Measurements from ENCODE around the gene LRRN2.
"Not testable (repeated sequence)": the region's sequence is repeated elsewhere in the genome, so short reads cannot be mapped to it uniquely, and the experiment has no call there.

LRRN2 gene

DNA sequence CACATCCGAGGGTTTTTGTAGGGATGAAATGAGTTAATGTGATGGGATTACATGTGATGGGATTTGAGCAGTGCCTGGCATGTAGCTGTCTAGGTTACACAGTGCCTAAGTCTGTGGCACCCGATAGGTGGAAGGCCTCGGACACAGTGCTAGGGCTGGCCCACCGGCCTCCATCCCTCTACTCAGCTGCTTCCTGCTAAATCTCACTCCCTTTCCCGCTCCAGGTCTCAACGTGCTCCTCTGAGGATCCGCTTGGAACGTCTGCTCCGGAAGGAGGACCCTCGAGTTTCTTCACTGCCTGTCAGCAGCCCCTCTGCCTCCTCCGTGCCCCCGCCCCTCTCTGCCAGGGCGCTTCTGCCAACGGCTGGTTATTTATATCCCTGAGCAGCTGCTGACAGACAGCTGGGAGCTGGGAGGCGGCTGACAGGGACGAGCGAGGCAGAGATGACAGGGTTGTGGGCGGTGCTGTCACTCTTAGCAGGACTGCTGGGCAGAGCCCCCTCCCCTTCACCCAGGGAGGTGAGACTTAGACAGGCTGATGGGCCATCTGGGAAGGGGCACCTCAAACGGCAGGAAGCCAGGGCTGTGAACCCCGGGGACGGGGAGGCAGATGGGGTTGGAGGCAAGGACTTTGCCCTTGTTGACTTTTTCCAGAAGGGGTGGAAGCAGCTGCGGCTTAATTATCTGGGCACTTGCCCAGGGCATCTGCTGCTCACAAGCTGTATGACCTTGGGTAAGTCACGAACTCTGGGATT lies 26.6 kb upstream of the LRRN2 start:
- no peak for DNase-seq

GRCh38 chr1:204711103-204711946 lies 25.8 kb upstream of the LRRN2 start:
- DNase-seq, result no peak

- no peak for DNase-seq
Measured at GRCh38 chr1:204709960-204710912, 24.7 kb upstream of the LRRN2 start.

- no peak for DNase-seq
Measured at GRCh38 chr1:204709021-204709420, 23.5 kb upstream of the LRRN2 start.

DNA sequence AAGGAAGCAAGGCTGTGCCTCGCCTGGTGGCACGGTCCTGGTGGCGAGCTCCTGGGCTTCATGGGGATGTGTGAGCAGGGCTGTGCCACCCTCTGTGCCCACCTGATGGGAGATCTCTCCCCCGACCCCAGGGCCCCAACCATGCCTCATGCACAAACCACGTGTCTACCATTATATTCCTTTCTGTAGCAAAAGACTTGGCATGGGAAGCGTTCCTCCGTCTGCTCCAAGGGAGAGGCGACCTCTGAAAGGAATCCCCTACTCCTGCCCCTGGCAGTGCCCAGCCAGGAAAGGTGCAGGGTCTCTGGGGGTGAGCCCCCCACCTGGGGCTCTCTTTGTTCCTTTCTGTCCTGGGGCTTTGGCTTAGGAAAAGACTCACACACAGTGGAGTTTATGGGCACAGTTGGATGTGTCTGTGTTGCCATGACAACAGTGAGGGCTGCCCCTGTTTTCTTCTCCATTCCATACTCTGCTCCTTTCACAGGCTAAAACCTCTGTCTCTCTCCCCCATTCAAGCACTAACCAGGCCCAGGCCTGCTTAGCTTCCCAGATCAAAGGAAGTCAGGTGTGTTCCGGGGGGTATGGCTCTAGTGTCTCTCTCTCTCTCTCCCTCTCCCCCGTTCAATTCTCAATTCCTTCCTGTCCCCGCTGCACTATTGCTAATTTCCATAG lies 21.4 kb upstream of the LRRN2 start:
- no peak for DNase-seq

DNA sequence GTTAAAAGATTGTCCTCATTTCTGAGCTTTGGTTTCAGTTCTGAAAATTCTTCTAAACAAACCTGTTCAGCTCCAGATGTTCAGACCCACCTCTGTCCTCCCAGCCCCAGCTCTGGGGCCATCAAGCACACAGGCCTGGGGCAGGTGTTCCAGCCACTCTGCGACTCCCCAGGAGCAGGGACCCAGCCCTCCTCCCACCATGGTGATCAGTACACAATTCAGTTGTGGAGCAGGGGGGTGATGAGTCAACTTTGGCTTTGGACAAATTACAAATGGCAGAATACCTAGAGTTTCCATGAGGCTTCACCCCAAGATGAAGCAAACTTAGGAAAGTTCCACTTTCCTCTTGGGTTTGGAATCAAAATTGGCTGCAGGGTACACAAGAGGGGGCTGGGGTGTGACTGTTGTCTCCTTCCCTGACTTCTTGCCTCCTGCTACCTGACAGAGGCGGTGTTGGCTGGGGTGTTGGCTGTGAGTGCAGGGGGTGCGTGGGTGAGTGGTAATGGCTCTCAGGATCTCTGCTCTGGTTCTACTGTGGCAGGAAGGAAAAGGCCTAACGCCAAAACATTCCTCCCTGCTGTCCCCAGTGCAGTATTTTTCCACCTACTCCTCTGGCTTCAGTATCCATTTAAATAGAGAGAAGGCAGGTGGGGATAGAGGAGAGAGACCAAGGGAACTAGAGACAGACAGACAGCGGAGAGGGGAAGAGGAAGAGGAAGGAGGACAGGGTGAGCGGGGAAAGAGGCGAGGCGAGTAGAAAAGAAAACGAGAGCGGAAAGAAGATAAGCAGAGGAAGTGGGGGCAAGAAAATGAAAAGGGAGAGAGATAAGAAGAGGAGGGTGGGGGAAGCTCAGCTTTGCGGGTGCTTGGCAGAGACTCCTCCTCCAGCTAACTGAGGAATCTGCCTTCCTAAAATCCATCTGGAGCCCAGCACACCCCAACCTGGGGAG lies 20.6 kb upstream of the LRRN2 start:
- DNase-seq, result no peak

GRCh38 chr1:204705493-204705811 lies 19.9 kb upstream of the LRRN2 start:
- no peak for DNase-seq

GRCh38 chr1:204704794-204705492 lies 19.4 kb upstream of the LRRN2 start:
- no peak for DNase-seq

DNA sequence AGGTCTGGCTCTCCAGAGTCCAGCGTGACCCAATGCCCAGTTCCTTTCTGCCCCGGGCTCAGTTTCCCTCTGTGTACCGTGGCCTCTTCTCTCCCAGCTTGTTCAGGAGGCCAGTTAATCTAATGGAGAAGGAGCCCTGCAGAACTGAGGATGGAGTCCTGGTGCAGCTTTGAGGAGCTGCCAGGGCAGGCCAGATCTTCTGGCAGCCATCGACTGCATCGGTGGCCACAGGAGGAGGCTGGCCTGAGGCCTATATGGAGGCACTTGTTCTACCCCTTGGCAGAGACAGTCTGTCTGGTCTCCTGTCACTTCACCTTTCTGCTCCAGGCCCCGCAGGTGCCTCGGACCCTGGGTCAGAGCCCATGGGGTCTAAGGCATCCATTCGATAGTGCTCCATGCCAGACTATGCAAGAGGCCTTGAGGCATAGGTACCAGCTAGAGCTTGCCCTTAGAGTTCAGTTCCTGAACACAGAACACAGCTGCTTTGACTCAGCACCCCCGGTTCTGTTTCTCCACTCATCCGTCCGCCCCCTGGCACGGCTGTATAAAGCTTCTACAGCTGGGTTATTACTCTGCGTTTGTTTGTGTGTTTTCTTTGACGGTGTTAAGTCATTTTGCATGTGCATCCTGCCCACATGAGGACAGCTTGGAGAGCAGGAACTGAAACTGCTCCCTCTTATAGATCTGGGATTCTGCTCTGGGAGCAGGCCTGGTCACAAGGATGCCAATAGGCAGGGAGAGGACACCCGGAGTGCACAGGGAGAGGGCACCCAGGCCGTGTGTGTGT lies 18.5 kb upstream of the LRRN2 start:
- DNase-seq, result no peak

DNA sequence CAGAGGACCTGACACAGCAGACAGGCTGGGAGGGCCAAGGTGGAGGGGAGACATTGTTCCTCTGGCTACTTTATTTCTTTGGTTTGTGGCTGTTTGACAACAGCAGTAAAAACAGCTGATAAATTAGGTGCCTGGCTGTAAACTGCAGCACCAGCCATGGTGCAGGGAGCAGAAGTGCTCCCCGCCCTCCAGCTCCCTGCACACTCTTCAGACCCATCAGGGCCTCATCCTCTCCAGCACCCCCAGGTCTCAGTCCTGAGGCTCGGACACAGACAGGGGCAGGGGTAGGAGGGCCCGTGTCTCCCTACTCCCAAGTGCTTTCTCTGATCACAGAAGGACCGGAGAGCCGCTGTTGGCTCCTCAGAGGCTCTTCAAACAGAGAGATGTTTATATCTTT lies 17.7 kb upstream of the LRRN2 start:
- no peak for DNase-seq

- no peak for DNase-seq
Measured at GRCh38 chr1:204702552-204703267, 17.2 kb upstream of the LRRN2 start.

DNA sequence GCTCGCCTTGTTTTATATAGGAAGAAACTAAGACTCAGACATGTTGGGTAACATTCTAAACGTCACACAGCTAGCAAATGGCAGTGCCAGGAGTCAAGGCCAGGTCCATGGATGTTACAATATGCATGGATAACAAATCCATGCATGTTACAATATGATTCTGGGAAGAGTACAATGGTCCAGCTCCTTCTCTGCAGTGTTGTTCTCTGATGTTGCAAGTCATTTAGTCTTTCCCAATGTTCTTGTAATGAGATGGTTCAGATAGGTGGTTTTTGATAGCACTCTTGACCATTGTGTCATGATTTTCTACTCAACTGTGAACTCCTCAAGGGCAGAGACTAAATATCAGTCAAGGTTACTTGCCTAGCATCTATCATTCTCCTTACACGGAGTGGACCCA lies 15.7 kb upstream of the LRRN2 start:
- no peak for DNase-seq

- DNase-seq, result no peak
Measured at GRCh38 chr1:204697893-204698292, 12.4 kb upstream of the LRRN2 start.

DNA sequence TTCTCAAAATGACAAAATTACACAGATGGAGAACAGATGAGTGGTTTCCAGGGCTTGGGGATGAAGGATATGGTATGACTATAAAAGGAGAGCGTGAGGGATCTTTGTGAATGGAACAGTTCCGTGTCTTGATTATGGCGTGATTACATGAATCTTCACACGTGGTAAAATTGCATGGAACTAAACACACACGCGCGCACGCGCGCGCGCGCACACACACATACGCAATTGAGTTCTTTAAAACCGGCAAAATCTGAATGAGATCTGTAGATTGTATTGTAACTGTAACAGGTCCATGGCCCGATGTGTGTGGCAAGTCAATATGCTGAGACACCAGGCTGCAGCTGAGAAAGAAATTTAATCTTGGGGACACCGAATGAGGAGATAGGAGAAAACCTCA lies 11.1 kb upstream of the LRRN2 start:
- no peak for DNase-seq

DNA sequence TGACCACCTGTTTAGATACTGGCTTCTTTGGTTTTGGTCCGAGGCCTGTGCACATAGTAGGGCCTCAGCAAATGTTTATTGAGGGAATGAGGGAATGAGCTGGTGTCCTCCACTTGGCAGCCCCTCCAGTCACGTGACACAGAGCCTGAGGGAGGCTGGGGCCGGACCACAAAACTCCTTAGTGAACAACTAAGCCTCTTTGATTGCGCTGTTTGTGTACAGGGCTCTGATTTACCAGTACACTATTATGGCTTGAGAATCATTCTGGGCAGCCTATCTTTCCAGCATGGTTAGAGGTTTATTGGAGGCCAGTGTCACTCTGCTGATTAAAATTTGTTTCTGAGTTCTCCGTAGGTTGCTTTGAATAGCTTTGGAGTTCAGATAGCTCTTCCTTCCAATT lies 10.2 kb upstream of the LRRN2 start:
- DNase-seq, result no peak

GRCh38 chr1:204694145-204694544 lies 8.6 kb upstream of the LRRN2 start:
- DNase-seq, result no peak

DNA sequence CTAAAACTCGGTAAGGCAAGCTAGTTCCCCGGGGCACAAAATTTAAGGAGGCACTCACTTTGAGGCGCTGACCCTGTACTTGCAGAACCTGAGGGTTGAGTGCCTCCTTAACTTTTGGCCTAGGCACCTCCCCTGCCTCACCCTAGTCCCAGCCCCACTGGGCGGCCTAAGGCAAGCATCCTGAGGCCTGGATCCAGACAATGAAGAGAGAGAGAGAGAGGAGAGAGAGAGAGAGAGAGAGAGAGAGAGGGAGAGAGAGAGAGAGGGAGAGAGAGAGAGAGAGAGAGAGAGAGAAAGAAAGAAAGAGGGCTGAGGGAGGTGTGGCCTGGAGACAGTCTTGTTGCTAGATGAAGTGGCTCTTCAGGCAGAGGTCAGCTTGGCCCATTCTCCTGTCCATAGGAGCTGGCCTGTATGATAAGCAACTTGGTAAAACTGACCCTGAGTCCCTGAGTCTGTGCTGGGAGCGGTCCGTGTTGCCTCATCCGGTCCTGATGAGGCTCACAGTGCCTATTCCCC lies 7.4 kb upstream of the LRRN2 start:
- no peak for DNase-seq

DNA sequence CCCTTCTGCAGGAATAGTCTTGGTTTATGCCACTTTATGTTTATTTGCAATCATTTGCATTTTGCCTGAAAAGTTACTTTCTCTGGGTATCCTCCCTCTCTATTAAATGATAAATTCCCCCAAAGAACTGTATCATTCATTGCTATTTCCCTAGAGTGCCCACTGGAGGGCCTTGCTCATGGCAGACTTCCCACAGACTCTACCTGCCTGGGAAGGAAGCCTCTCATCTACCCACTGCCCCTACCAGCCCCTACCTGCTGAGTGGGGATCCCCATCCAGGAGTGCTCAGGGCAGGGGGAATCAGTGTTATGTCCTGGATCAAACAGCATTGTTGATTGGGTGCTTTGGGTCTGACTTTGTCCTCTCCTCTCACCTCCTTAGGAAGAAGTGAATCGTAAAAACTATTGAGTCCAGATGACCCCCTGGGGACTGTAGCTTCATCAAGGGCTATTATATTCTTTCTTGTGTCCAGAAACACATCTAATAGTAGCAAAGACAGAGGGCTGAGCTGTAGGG lies 6.8 kb upstream of the LRRN2 start:
- no peak for DNase-seq

DNA sequence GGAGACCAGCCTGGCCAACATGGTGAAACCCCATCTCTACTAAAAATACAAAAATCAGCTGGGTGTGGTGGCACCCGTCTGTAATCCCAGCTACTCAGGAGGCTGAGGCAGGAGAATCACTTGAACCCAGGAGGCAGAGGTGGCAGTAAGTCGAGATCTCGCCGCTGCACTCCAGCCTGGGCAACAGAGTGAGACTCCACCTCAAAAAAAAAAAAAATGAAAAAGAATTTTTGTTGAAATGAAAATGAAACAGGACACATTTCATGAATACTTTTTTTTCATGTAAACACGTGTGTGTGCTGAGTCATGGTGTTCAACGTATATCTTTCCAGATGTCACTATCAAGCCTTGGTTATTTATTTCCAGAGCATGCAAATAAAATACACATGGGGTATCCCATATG lies 5.8 kb upstream of the LRRN2 start:
- not testable (repeated sequence) for DNase-seq

Measured in stimulated activated CD4-positive, alpha-beta T cell treated with anti-CD3 and anti-CD28 coated beads, Interleukin-4, amount 100 ng/mL, for 4 hours (primary cell).